Large intestine (tissue), 3 donors: Measurements from ENCODE around the gene CELSR1. TPM values are rescaled to one million over a fixed set of nuclear protein-coding genes. Genes with fewer than 3 reads are reported as not detected.
"Not testable (repeated sequence)": the region's sequence is repeated elsewhere in the genome, so short reads cannot be mapped to it uniquely, and the experiment has no call there.

ENCODE experiments used
- DNase-seq, 2 donors: peaks; one replicate each; pipeline versions ENCODE4 v3.0.0 to v3.0.0-alpha.2; 2013
- H3K27ac ChIP-seq: one replicate; pipeline ENCODE4 v1.5.1; 2013; ENCODE audit warnings: low read length
- H3K27me3 ChIP-seq: 2 replicates; pipeline ENCODE4 v1.6.1; 2013; ENCODE audit warnings: low read length; ENCODE audit not compliant: control insufficient read depth, insufficient read depth
- H3K36me3 ChIP-seq: 2 replicates; pipeline ENCODE4 v1.6.1; 2013; ENCODE audit warnings: low read length; ENCODE audit not compliant: control insufficient read depth, insufficient read depth
- H3K4me1 ChIP-seq: one replicate; pipeline ENCODE4 v1.6.1; 2013; ENCODE audit warnings: low read length; ENCODE audit not compliant: control insufficient read depth, insufficient read depth
- H3K4me3 ChIP-seq: one replicate; pipeline ENCODE4 v1.5.1; 2013; ENCODE audit warnings: low read length
- H3K9me3 ChIP-seq: one replicate; pipeline ENCODE4 v1.6.1; 2013; ENCODE audit warnings: mild to moderate bottlenecking, low read depth, low read length, moderate library complexity; ENCODE audit not compliant: control insufficient read depth
- WGBS: methylation state at CpG from one replicate; pipeline ENCODE4 v1.1.5; 2013; ENCODE audit warnings: low lambda C conversion rate; ENCODE audit not compliant: insufficient coverage; 5-methylcytosine and 5-hydroxymethylcytosine counted together
- polyA plus RNA-seq: library from polyadenylated mRNA; unstranded; fragments of 120-200 nt; gene quantifications from one replicate; pipeline ENCODE4 v1.2.1, GENCODE V29; 2013

CELSR1 gene
- polyA plus RNA-seq, 1 donor = 5.9 TPM

- 80% methylated on average over 3 of the region's 20 CpGs for WGBS
- Histone ChIP-seq H3K4me3 (no peak overlapping the region), H3K9me3 (no peaks in the 10 kb centered on the region), H3K36me3 (no peaks in the 10 kb centered on the region), H3K27me3 (no peaks in the 10 kb centered on the region), H3K4me1 (peaks cover 15% of the 10 kb centered on the region), H3K27ac (no peak overlapping the region)
- DNase-seq = no peak
Observed at GRCh38 chr22:46508491-46508999, 28.9 kb downstream of the CELSR1 start.

GRCh38 chr22:46507451-46508425, 29.7 kb downstream of the CELSR1 start:
- Histone ChIP-seq H3K27ac (no peak overlapping the region), H3K36me3 (no peaks in the 10 kb centered on the region), H3K27me3 (no peaks in the 10 kb centered on the region), H3K9me3 (no peaks in the 10 kb centered on the region), H3K4me3 (no peak overlapping the region), H3K4me1 (peaks cover 15% of the 10 kb centered on the region)
- no peak for DNase-seq
- WGBS = no CpG with 5 or more reads among the region's 34 CpGs

GRCh38 chr22:46504584-46504983, 32.8 kb downstream of the CELSR1 start:
- no CpG with 5 or more reads among the region's 4 CpGs for WGBS
- Histone ChIP-seq H3K4me1 (peaks cover 10% of the 10 kb centered on the region), H3K9me3 (no peaks in the 10 kb centered on the region), H3K27me3 (peaks cover 9% of the 10 kb centered on the region), H3K27ac (no peak overlapping the region), H3K4me3 (no peak overlapping the region), H3K36me3 (no peaks in the 10 kb centered on the region)
- DNase-seq = no peak

- peaks cover 11% of the 10 kb centered on the region for H3K27me3 ChIP-seq
- WGBS = 86% methylated on average over 1 of the region's 17 CpGs
- H3K36me3 ChIP-seq = no peaks in the 10 kb centered on the region
- H3K27ac ChIP-seq = no peak overlapping the region
- H3K4me3 ChIP-seq = no peak overlapping the region
- H3K9me3 ChIP-seq = no peaks in the 10 kb centered on the region
- H3K4me1 ChIP-seq = peaks cover 6% of the 10 kb centered on the region
- DNase-seq = no peak
Observed at GRCh38 chr22:46502440-46503175, 34.8 kb downstream of the CELSR1 start.

- H3K27ac ChIP-seq = no peak overlapping the region
Observed at GRCh38 chr22:46501701-46502100, 35.7 kb downstream of the CELSR1 start.

GRCh38 chr22:46501265-46501664, 36.2 kb downstream of the CELSR1 start:
- H3K9me3 ChIP-seq, H3K4me1 ChIP-seq, H3K27ac ChIP-seq, DNase-seq, H3K4me3 ChIP-seq, H3K36me3 ChIP-seq: not testable (repeated sequence)
- peaks cover 11% of the 10 kb centered on the region for H3K27me3 ChIP-seq
- WGBS = 100% methylated on average over 3 of the region's 12 CpGs

More at GRCh38 chr22:46501701-46502100, 35.7 kb downstream of the CELSR1 start:
- DNase-seq = no peak
- no peaks in the 10 kb centered on the region for H3K4me1 ChIP-seq
- H3K4me3 ChIP-seq = no peak overlapping the region
- WGBS = no CpG with 5 or more reads among the region's 3 CpGs
- peaks cover 11% of the 10 kb centered on the region for H3K27me3 ChIP-seq
- no peaks in the 10 kb centered on the region for H3K9me3 ChIP-seq
- no peaks in the 10 kb centered on the region for H3K36me3 ChIP-seq

GRCh38 chr22:46500201-46500600, 37.2 kb downstream of the CELSR1 start:
- H3K9me3 ChIP-seq = no peaks in the 10 kb centered on the region
- peaks cover 11% of the 10 kb centered on the region for H3K27me3 ChIP-seq
- H3K4me1 ChIP-seq = no peaks in the 10 kb centered on the region
- H3K36me3 ChIP-seq = no peaks in the 10 kb centered on the region
- no peak overlapping the region for H3K27ac ChIP-seq
- H3K4me3 ChIP-seq = no peak overlapping the region
- 40% methylated on average over 1 of the region's 15 CpGs for WGBS
- peak in 1 of 2 donors; percentile 29 for DNase-seq

GRCh38 chr22:46499805-46500189, 37.6 kb downstream of the CELSR1 start:
- H3K27ac ChIP-seq = no peak overlapping the region
- no CpG with 5 or more reads among the region's 12 CpGs for WGBS
- no peaks in the 10 kb centered on the region for H3K36me3 ChIP-seq
- H3K9me3 ChIP-seq = no peaks in the 10 kb centered on the region
- peaks cover 11% of the 10 kb centered on the region for H3K27me3 ChIP-seq
- H3K4me3 ChIP-seq = no peak overlapping the region
- H3K4me1 ChIP-seq = no peaks in the 10 kb centered on the region
- DNase-seq = no peak

GRCh38 chr22:46491946-46492345, 45.5 kb downstream of the CELSR1 start:
- WGBS = 50% methylated on average over 1 of the region's 11 CpGs
- no peak for DNase-seq
- no peaks in the 10 kb centered on the region for H3K9me3 ChIP-seq
- no peaks in the 10 kb centered on the region for H3K4me1 ChIP-seq
- H3K4me3 ChIP-seq = no peak overlapping the region
- no peaks in the 10 kb centered on the region for H3K36me3 ChIP-seq
- H3K27me3 ChIP-seq = no peaks in the 10 kb centered on the region
- H3K27ac ChIP-seq = no peak overlapping the region

GRCh38 chr22:46490538-46490937, 46.9 kb downstream of the CELSR1 start:
- no peak for DNase-seq
- H3K4me1 ChIP-seq = no peaks in the 10 kb centered on the region
- H3K9me3 ChIP-seq = no peaks in the 10 kb centered on the region
- no CpG with 5 or more reads among the region's 11 CpGs for WGBS
- H3K36me3 ChIP-seq = no peaks in the 10 kb centered on the region
- H3K27me3 ChIP-seq = no peaks in the 10 kb centered on the region
- no peak overlapping the region for H3K27ac ChIP-seq
- no peak overlapping the region for H3K4me3 ChIP-seq
